NOMO-1 (cell line): ENCODE data around the gene STARD7.
"Not testable (repeated sequence)": the region's sequence is repeated elsewhere in the genome, so short reads cannot be mapped to it uniquely, and the experiment has no call there.

Experiments used
- DNase-seq, 2 experiments: peaks; one replicate each; lab custom pipeline; 2025; ENCODE audit not compliant: unreplicated experiment in 2 of 2; lab: John Stamatoyannopoulos, UW

The STARD7 gene

DNA sequence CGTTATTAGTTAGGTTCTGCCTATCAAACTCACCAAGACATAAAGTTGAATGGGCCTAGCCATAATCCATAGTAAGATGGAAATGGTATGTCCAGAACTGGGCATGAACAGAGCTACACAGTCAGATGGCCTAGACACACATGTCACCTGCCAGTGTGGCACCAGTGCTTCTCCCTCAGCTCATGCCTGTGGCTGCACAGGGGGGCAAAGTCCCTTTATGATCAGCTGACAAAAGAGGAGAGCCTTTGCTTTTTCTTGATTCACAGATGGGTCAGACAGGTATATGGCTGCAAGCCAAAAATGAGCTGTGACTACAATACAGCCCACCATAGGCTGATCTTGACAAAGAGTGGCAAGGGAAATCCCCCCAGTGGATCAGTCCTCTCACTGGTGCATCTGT is 28.3 kb upstream of the STARD7 start:
- no peak for DNase-seq

DNA sequence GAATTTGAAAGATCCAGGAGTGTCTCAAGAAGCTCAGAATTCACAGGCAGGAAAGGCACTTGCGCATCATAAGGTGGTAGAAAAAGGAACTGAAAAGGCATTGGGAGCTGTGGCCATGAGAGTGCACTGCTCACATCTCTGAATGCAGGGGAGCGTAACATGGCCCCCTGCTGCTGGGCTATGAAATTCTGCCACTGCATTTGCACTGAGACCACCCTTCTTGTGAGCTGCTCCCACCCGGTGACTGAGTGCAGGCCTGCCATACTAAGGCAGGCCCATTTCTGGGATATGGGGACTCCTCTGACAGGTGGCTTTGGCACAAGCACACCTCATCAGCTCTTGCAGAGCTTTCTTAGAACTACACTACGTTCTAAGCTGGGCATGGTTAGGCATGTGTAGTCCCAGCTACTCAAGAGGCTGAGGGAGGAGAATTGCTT is 25.3 kb upstream of the STARD7 start:
- DNase-seq: peak; percentile 65 to 77

- DNase-seq: peak; percentile 51 to 70
These were observed 24.8 kb upstream of the STARD7 start for GRCh38 chr2:96233436-96233835.

- DNase-seq: no peak
These were observed 22.7 kb upstream of the STARD7 start for GRCh38 chr2:96231316-96231715.

- peak; percentile 82 to 96 for DNase-seq
These were observed 16.4 kb upstream of the STARD7 start for GRCh38 chr2:96225016-96225533.

- peak in 1 of 2 experiments; percentile 64 for DNase-seq
These were observed 12.5 kb upstream of the STARD7 start for GRCh38 chr2:96221106-96221505.

GRCh38 chr2:96219959-96220358 is 11.3 kb upstream of the STARD7 start:
- not testable (repeated sequence) for DNase-seq

- peak; percentile 25 to 74 for DNase-seq
These were observed 10.0 kb upstream of the STARD7 start for GRCh38 chr2:96218508-96219131.

- no peak for DNase-seq
These were observed 5.9 kb upstream of the STARD7 start for GRCh38 chr2:96214554-96214953.

GRCh38 chr2:96213379-96213778 is 4.8 kb upstream of the STARD7 start:
- DNase-seq: no peak

- DNase-seq: no peak
These were observed 3.7 kb upstream of the STARD7 start for GRCh38 chr2:96212339-96212738.

- no peak for DNase-seq
These were observed 1.1 kb upstream of the STARD7 start for GRCh38 chr2:96209729-96210085.

GRCh38 chr2:96209011-96209728 is 543 bp upstream of the STARD7 start:
- no peak for DNase-seq

DNA sequence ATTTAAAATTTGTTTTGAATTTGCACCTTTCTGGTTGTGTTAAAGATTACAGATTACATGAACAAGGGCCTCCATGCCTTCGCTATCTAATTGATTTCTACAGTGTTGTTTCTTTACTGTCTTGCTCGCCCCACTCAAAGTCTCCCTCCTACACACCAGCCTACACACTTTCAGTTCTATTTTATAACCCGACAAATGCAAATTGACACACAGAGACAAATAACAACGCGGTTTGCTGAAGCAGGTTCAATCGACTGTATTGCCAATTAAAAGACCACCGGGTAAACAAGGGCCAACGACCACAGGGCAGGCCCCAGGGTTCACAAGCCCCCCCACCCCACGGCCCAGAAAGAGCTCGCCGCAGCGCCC is 869 bp downstream of the STARD7 start:
- no peak for DNase-seq

DNA sequence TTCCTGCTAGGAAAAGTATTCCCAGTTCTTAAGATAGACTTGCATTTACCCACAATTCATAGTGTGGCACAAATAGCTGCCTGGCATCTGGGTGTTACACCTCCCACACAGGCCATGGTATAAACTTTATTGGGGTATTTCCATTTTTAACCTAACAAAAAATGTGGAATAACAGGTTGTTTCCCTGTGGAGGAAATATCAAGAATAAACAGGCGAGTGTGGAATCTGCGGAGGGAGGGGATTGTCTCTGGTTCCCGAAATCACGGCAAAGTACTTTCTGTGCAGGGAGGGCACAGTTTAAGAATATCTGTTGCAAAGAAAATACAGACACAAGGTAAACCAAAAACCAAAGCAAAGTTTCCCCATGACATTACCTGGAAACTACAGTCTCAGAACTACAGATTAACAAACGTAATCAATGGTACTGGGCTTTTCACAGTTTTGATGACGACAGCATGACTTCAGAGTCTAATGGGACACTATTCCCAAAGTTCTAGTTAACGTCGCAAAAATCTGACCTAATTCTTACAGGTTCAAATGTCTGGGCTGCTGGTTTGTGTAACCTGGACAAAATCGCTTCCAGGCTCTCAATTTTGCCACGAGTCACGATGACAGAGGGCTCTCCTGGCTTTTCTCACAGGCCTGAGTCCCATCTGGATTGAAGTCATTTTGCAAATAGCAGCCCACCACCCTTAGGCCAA is 1.4 kb downstream of the STARD7 start:
- no peak for DNase-seq

DNA sequence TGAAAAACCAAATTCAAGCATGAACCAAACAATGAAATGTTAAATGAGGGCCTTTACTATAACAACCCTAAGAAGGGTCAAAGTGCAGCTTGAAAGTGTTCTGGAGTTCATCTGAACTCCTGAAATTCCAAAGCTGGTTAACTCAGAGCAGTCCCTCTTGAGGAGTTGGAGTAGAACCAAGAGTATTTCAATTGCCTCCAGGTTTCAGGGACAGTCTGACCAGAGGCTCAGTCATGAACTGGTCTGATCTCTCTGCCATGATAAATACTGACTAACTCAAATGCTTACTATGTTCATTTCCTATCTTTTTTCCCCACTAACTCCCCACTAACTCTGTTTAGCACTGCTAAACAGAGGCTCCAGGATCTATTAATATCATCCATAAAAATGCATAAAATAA is 2.7 kb downstream of the STARD7 start:
- no peak for DNase-seq

DNA sequence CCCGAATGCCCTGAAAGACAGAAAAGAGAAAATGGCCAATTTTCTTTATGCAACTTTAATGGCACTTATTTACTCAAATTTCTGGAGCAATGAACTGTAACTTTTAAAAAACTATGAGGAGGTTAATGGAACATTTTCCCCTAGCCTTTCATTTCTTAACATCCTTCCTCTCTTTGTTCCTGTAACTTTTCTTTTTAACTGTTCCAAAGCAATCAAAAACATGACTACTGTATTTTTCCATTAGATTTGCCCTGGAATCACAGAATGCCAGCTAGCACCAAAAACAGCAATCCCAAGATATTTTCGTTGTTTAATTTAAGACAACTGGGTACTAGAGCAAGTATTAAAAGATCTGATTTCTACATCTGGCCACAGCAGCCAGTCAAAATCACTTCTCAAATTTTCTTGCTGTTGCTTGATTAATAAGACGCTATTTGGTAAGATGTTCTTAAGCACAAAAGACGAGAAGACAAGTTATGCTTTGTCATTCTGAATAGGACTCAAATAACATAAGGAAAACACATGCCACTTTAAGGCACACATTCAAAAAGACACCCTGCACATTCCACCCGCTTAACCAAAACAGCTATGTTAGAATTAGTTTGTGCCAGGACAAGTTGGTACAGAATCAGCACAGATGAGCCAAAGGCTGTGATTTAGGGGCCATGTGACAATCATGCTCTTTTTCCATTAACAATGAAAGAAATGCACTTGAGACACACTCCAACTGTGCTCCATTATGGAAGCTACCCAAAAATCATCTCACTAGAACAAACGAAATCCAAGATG is 3.6 kb downstream of the STARD7 start:
- DNase-seq: no peak

DNA sequence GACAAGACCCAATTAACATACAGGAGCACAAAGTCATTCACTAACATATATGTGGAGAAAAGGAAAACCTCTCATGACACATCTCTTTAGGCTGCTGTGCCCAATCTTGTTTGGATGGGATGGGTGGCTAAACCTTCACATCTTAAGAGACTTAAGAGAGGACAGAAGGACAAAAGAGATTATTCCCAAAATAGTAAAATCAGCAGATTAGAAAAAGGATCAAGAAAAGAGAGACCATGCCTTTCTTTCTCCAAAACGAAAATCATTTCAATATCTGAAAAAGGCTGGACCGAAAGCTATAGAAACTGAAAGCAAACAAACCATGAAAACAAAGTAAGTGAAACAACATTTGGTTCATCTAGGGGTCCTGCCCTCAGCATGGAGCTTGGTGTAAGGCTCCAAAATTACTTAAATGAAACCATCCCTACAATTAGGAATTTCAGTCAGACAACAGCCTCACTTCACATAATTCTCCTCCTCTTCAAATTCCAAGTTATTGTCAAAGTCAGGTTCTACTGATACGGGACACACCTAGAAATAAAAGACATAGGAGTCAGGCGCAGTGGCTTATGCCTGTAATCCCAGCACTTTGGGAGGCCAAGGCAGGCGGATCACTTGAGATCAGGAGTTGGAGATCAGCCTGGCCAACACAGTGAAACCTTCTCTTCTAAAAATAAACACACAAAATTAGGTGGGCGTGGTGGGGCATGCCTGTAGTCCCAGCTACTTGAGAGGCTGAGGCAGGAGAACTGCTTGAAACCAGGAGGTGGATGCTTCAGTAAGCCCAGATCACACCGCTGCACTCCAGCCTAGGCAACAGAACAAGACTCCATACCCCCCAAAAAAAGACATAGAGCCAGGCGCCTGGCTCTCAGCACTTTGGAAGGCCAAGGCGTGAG is 5.2 kb downstream of the STARD7 start:
- DNase-seq: no peak

DNA sequence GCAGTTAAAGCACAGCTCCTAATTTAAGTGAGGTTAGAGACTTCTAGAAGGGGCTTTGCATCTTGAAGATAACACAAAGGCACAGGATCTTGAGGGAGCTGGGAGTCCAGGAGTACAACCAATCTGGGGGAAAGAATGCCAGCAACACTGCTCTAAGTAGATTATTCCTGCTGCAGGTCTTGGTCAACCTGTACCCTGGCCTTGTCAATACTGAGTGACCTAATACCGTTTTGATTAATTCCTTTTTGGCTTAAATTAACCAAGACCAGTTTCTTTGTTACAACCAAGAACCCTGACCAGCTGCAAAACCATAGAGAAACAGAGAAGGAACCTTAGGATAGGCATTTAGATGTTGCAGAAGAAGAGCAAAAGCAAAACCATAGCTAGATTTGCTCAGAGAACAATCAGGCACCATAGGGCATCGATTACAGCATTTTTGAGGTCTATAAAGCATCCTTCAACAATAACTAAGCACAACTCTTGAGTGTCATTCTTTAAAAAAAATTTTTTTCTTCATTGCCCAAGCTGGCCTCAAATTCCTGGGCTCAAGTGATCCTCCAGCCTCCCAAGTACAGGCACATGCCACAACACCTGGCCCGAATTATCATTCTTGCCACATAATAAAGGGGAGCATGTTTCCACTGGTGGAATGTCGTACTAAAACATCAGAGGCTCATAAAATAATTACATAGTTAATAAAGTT is 6.3 kb downstream of the STARD7 start:
- no peak for DNase-seq
